HUDEP-2 (cell line): Measurements from ENCODE around the gene ARHGEF4.

Experiments used
- DNase-seq, 76 experiments: peaks; one replicate each; lab custom pipeline; 2025; ENCODE audit not compliant: unreplicated experiment in 76 of 76; lab: John Stamatoyannopoulos, UW

Gene ARHGEF4

DNA sequence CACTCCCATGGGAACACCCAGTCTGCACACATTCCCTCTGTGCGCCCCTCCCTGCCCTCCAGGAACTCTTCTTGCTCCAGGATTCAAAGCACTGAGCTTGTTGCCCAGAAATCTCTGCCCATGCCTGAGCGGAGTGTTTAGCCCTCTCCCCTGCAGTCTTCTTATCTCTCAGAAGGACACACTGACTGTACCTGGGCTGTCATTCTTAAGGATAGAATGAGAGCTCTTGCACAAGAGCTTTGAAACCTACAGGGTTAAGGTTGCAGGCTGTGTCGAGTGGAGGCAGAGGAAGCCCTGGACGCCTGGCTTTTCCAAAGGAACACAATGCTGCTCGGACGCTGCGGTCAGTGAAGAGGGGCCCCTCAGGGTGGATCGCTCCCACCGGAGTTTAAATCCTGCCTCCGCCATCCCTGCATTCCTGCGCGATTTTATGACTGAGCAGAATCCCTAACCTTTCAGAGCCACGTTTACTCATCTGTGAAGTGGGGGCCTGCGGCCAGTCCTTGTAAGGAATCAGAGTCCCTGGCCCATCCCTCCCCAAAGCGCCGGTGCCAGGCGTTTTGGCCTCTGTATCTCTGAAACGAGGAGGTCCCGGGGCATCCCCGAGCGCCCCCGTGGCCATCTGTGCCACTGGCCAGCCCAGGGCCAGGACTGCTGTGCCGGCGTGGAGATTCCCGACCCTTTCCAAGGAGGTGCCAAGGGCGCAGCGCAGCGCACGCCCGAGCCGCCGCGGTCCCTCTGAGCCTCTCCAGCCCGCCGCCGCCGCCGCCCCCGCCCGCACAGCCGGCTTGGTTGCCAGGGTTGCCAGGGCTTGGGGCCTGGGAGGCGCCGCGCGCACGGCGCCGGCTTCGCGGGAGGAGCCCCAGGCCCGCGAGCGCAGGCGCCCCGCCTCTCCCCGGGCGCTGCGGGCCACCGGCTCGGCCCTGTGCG, 197.7 kb downstream of the ARHGEF4 start:
- DNase-seq, result no peak

GRCh38 chr2:131035112-131035825, 198.6 kb downstream of the ARHGEF4 start:
- no peak for DNase-seq

DNA sequence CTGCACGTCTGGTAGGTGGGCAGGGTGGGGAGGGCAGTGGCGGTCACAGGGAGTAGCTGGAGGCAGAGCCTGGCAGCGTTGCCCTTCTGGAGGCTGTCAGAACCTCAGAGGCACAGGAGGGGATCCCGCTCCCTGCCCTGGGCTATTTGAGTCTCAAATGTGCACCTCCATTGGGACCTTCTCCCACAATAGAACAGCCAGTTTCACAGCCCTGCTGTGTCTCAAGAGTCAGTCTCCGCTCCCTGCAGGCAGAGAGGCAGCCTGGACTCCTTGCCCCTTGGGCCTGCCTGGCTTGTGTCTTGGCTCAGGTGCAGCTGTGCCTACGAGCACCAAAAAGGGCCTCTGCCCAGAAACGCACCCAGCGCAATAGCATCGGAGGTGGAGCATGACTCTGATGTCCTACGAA, 199.1 kb downstream of the ARHGEF4 start:
- no peak for DNase-seq

DNA sequence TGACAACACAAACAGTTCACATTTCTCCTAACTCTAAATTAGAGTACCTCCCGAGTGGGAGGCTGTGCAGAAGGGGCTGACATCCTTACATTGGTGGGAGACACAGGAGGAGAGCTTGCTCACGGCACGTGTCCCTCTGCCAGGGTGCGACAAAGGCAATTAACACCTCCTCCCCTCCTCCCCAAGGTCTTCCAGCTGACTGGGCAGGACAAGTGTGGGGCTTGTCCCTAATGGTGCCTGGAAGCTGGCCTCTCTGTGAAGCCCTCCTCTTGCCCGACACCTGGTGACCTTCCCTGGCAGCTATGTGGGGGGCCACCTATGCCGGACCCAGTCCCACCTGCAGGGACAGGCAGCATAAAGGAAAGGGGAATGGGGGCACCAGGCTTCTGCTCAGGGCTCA, 199.6 kb downstream of the ARHGEF4 start:
- DNase-seq, result no peak

DNA sequence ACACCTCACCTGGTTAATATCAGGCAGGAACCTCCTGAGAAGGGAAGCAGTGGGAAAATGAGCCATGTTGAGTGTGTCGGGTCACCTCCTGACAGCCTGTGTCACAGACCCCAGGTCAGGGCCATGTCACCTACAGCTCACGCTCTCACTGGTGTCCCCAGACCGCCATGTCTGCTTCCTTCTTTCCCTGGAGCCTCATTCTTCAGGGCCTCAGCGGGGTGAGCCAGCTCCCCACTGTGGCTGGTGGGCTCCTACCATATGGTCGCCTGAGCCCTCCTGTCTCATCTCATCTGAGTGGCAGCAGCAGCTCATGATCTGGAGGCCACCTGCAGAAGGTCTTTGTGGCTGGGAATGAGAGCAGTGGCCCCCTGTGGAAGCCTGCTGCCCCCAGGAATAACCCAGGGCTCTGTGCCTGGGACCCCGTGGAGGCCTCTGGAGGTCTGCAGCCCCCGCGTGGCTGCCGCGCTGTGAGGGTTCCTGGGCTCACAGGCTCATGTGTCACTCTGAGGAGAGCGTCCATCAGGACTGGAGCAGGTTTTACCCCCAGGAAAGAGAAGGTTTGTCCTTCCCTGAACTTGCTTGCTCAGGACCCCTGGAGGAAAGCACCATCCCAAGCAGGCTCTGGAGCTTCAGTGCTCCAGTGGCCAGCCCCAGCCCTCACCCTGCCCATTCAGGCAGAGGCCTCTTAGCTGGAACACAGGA, 200.1 kb downstream of the ARHGEF4 start:
- no peak for DNase-seq

GRCh38 chr2:131037398-131038257, 200.9 kb downstream of the ARHGEF4 start:
- no peak for DNase-seq

DNA sequence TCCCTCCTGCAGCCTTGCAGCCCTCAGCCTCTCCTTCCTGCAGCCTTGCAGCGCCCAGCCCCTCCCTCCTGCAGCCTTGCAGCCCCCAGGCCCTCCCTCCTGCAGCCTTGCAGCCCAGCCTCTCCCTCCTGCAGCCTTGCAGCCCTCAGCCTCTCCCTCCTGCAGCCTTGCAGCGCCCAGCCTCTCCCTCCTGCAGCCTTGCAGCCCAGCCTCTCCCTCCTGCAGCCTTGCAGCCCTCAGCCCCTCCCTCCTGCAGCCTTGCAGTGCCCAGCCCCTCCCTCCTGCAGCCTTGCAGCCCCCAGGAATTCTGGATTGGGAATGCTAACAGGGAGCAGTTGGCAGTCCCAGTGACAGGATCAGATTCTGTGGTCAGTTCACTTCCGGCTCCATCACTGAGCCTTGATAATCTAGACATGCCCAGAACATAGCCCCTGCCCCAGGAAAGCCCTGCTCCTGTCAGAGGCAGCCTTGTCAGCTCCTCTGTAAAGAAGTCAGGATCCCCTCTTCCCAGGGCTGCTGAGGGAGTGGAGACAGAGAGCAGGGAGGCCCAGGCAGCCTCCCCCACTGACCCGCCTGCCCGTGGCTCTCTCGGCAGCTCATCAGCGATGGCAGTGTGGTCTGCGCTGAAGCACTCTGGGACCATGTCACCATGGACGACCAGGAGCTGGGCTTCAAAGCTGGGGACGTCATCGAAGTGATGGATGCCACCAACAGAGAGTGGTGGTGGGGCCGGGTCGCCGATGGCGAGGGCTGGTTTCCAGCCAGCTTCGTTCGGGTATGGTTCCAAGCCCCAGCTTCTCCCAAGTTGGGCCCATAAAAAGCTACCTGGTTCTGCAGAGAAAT, 201.8 kb downstream of the ARHGEF4 start:
- DNase-seq, result no peak

- DNase-seq, result no peak
Observed at GRCh38 chr2:131039101-131039440, 202.4 kb downstream of the ARHGEF4 start.

DNA sequence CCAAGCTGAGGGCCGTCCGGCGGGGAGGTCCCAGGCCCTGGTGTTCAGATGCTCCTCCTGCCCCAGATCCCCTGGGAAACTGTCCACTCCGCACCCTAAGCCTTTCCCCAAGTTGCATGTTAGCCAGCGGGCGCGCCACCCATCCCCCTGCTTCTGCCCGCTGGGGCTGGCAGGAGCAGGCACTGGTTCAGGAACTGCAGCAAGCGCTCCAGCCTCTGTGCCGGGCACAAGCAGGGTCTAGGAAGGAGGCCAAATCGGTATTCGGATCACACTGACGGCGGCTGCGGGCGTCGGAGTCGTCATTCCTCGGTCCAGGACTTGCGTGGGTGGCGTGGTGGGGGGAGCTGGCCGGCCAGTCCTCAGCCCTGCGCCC, 202.8 kb downstream of the ARHGEF4 start:
- DNase-seq, result no peak

DNA sequence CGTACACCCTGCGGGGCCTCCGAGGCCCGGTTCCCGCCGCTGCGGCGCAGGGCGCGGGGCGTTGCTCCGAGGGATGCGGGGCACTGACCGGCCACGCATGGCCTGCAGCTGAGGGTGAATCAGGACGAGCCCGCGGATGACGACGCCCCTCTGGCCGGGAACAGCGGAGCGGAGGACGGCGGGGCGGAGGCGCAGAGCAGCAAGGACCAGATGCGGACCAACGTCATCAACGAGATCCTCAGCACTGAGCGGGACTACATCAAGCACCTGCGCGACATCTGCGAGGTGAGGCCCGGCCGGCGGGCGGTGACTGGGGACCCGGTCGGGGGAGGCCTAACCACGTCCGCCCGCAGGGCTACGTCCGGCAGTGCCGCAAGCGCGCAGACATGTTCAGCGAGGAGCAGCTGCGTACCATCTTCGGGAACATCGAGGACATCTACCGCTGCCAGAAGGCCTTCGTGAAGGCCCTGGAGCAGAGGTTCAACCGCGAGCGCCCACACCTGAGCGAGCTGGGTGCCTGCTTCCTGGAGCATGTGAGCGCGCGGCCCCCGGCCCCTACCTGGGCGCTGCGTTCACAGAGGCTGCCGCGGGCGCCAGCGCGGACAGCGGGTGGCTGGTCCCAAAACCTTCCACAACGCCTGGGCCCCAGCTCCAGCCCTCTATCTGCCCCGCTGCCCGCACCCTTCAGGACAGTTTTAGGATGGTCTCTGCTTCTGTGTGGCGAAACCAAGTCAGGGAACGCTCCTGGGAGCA, 203.4 kb downstream of the ARHGEF4 start:
- DNase-seq, result no peak

DNA sequence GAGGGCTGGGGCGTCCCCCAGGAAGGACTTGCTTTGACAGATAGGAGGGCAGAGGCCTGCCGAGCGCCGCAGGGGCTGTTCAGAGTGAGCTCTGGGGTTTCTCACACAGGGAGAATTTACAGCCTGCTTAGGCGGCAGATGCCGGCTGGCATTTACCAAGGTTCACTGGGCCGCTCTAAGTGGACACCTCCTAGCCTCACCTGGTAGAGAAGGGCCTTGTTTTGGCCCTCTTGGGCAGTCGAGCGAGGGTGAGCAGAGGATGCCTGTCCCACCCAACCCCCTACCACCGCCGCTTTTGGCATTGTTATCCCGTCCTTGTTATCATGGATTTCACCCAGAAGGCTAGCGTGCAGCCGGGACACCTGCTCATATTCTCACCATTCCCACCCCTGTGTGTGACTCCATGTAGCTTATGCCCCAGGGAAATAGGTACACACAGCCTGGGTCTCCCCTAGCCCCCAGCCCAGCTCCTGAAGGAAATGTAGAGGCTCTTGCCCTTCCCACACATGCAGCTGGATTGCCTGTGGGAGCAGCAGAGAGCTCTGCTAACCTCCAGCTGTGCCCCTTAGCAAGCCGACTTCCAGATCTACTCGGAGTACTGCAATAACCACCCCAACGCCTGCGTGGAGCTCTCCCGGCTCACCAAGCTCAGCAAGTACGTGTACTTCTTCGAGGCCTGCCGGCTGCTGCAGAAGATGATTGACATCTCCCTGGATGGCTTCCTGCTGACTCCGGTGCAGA, 204.1 kb downstream of the ARHGEF4 start:
- no peak for DNase-seq

- DNase-seq, result no peak
Observed at GRCh38 chr2:131041402-131042147, 204.9 kb downstream of the ARHGEF4 start.

- peak in 24 of 76 experiments; percentile 6 to 39 (median 16) for DNase-seq
Observed at GRCh38 chr2:131042148-131042775, 205.5 kb downstream of the ARHGEF4 start.

DNA sequence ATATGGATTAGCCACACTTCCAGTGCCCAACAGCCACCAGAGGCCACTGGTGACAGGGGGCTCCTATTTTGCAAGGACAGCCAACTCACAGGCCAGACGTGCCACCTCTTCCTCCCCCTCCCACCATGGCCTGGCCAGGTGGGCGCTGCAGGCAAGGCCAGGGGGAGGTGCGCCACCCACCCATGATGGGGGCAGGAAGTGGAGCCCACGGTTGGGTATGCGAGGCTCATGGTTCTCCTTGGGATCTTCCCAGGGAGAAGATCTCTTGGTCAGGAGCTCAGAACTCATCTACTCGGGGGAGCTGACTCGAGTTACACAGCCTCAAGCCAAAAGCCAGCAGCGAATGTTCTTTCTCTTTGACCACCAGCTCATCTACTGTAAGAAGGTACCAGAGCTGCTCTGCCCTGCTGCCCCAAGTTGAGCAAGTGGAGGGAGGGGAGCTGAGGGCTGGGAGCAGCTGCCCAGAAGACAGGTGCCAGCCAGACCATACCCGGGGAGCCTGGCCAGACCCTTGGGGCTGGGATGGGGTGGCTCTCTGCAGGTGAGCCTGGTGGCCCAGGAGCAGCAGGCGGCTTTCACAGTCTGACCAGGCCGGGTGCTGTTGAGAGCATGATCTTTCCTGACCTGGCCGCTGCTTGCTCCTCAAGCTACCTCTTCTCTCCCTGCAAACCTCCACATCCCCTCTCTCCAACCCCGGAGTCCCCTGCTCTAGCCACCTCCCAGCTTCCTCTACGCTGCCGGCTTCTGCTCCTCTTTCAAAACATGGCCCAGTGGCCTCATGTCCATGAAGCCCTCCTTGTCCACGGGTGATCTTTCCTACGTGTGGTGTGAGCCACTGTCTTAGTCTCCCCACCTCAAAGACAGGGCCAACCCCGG, 206.7 kb downstream of the ARHGEF4 start:
- DNase-seq, result no peak

DNA sequence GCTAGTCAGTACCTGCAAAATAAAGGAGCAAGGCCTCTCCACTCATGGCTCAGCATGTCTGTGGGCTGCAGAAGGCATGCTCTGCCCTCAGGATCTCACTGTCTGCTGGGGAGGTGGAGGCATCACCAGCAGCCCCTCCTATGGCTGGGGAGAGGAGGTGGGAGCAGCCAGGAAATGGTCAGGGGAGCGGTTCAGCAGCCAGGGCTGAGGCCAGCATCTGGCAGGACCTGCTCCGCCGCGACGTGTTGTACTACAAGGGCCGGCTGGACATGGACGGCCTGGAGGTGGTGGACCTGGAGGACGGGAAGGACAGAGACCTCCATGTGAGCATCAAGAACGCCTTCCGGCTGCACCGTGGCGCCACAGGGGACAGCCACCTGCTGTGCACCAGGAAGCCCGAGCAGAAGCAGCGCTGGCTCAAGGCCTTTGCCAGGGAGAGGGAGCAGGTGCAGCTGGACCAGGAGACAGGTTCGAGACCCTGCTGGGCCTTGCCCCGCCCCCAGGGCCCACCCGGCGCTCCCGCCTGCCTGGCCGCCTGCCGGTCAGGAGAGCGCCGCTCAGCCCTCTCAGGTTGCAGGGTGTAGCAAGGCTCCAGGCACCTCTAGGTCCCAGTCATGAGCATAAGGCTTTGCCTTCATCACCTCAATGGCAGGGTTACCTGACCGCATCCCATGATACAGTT, 207.5 kb downstream of the ARHGEF4 start:
- DNase-seq, result no peak

- DNase-seq, result no peak
Observed at GRCh38 chr2:131044757-131045150, 208.0 kb downstream of the ARHGEF4 start.
